HG03442 (cell line): ENCODE results near the gene SLC37A1.

ENCODE experiments used
- ATAC-seq: cut with Tn5 transposase; IDR thresholded peaks from one replicate; pipeline ENCODE4 v1.9.1; 2021; ENCODE audit warnings: mild to moderate bottlenecking, moderate library complexity; ENCODE audit not compliant: unreplicated experiment

SLC37A1 gene

DNA sequence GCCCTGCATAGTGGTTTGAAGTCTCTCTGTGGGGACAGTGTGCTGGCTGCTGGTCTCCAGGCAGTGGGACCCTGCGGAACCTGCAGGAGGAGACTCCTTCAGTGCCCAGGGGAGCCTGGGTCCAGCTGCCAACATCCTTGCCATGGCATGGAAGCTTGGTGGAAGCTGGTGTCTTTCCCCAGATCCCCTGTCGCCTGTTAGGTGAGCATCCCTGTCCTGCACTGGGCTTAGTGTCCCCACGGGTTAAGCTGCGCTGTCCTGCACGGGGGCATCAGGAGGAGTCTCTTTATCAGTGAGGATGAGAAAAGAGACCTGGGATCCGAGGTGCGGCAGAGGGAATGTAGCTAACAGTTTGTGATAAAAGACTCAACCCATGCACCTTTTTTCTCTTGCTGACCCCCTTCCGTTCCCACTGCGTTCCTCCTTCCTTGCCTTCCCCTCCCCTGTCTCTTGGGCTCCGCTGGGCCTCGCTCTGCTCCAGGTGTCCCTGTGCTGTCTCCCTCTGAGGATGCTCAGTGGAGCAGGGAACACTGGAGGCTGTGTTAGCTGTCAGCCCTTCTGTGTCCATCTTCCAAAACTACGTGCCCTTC lies 59.3 kb downstream of the SLC37A1 start:
- no peak for ATAC-seq

DNA sequence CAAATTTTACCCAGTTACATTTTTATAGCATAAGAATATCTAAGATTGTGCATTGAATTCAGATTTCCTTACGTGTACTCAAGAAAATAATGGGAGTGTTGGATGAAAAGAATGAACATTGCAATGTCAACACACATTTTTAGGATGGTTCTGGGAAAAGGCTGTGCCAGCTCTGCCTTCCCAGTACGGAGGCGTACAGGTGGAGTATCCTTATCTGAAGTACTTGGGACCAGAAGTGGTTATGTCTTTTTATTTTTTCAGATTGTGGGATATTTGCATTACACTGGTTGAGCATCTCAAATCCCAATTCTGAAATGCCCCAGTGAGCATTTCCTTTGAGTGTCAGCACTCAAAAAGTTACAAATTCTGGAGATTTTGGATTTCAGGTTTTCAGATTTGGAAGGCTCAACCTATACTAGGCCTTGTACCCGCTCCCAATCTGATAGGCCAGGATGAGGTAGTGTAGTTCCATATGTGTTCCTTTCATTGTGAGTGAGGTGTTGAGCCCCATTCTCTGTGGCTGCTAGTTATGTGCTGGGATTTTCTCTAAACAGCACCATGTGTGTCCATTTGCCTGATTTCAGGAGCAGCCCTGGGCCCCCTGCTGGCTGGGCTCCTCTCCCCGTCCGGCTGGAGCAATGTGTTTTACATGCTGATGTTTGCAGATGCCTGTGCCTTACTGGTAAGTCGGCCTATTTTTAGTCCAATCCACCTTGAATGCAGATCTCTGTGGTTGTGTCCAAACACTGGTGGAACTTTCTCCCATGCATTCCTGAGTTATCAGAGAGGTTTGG lies 60.8 kb downstream of the SLC37A1 start:
- no peak for ATAC-seq

DNA sequence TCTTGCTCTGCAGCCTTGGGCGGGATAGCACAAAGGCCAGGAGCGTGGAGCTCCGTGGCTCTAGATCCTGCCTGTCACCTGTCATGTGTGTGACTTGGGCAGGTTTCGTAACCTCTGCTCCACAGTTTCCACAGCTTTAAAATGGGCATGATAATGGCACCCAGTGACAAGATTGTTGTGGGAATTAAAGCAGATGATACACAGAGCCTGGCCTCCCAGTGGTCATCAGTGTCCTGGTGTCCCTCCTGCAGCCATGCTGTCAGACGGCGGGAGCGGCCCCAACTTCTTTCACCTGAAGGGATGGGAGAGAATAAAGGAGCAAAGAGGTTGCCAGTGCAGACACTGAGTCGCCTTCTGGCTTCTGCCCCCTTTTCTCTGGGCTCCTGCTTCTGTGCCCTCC lies 61.5 kb downstream of the SLC37A1 start:
- ATAC-seq, result no peak

DNA sequence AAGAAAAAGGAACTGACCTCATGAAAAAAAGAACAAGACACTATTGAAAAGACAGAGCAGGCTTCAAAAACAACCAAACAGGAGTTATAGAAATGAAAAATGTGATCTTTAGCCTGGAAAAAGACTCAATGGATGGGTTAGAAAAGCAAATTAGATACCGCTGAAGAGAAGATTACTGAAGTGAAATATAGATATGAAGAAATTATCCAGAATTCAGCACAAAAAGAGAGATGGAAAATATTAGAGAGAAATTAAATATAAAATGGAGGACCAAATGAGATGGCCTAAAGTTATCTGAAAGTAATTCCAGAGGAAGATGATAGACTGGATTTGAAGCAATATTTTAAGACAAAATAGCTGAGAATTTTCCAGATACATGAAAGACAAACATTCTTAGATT lies 63.0 kb downstream of the SLC37A1 start:
- ATAC-seq, result no peak

DNA sequence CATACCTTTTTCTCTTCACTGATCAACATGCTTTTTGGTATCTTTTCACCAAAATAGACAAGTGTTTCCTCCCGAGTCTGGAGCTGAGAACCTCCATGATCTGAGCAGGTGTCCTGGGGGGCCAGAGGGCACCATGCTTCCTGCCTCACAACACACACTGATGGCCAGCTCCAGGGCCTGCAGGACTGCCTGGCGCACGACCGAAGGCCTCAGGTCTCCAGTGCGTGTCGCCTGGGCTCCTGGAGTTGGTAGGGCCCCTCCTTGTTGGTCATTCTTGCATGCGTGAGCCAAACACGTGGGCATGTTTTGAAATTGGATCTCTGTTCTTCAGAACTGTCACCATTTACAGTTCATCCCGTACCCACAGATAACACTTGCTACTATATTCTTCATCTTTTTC lies 64.4 kb downstream of the SLC37A1 start:
- no peak for ATAC-seq

DNA sequence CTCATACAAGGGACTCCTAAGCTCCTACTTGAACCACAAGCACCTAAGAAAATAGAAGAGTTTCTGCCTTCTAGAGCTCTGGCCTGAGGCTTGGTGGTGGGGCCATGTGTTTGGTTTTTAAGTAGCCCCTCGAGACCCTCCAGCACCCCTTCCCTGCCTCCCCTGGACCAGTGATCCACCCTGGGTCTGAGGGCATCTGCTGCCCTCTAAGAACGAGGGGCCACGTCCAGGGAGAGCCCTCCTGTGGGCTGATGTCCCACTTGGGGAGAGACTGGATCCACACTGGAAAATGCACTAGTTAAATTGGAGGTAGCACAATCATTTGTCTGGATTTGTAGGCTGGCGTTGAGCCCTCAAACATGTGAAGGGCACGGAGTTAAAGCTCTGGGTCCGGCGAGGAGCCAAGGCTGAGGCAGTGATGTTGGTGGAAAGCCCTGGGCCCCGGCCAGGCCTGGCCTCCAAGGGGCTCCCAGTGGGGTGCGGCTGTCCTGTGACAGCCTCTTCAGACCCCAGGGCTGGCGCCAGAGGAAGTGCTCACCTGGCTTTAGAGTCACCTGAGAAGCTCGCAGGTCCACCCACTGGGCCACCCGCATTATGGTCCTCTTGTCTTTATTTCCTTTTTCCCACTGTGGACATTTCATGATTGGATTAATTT lies 65.2 kb downstream of the SLC37A1 start:
- no peak for ATAC-seq

DNA sequence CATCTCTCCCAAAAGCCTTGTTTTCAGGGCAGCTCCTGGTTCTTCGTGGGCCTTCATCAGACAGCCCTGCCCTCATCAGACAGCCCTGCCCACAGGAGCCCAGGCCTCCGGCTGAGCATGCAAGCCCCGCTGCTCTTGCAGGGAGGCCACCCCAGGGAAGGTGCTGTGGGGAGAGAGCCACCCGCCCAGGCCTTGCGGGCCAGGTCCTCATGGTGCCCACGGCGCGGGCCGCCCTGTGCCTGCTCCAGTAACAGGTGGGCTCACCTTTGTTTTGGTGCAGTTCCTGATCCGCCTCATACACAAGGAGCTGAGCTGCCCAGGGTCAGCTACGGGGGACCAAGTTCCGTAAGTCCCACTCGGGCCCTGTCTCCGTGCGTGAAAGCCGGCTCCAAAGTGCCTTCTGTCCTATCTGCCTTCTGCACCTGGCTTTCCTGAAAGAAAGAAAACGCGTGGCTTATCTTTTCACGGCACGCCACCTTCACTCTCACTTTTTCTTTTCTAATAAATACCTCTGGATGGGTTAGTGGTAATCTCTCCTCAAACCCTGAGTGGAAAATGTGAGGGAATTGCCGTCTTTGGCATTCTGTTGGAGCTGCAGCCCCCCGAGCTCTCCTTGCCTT lies 65.9 kb downstream of the SLC37A1 start:
- no peak for ATAC-seq

DNA sequence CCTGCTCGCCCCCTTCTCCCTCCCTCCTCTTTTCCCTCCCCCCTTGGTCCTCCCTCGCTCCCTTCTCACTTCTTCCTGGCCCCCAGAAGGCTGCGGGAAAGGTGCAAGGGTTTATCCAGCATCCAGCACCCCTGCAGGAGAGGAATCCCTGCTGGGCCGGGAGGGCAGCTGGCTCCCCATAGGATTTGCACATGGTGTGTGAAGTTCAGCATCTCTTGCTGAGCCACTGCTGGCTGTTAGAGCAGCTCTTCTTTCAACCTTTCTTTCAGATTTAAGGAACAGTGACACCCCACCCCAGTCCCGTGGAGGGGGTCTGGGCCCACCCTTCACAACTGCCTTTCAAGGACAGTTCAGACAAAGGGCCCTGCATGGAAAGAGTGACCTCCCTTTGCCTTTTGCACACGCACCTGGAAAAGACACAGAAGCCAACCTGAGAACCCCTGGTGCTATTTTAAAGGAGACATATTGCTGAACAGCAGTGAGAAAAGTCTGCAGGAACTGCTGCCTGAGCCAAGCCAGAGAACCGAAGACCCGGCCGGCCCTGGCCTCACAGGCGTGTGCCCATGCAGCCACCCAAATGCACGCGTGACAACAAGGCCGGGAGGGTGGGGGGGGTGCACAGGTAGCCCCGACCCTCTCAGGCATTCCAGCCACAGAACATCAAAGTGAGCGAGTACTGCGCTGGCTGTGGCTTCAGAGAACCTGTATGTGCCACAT lies 66.6 kb downstream of the SLC37A1 start:
- no peak for ATAC-seq

DNA sequence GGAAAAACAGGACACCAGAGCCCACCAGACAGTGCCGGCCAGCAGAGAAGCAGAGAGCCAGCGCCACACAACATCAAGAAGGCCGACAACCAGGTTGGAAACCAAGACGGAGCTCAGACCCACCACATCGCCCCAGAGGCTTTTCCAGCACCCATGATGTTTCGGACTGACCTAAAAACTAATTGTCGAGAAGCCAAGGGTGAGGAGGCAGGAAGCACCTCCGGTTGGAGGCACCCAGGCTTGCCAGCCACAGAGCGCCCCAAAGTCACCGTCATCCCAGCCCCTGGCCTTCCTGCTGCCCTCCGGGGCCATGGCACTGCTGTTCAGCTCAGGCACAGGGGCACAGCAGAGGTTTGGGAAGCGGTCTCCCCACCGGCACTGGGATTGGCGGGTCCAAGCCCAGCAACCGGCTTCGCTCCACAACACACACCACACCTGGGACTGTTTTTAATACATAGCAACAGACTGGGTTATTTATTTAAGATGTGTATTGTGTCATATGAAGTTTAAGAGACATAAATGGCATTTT lies 67.2 kb downstream of the SLC37A1 start:
- ATAC-seq, result no peak

DNA sequence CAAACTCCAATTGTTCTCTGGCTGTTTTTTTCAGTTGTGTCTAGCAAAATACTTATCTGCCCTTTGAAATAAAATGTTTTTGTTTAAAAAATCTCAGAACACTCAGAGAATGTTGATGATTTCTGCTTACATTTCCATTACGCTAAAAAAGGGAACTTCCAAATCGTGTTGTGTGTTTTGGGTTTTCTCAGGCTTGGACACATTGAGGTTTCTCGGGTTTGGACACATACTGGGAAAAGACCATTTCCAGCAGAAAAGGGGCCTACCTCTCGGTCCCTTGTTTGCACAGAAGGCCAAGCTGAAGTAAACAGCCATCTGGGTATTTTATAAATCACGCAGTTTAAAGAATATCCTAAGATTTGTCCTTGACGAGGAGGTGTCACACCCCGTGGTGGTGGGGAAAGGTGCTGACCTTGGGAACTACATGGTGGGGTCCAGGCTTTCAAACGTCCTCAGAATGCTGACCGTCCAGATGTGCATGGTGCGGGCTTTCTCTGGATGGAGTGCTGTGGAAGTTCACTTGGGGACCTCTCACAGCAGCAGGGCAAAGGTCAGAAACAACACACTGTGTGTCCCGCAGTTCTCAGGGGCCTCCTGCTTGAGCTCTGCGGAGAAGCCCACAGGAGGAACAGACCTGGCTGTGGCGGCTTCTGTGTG lies 67.8 kb downstream of the SLC37A1 start:
- ATAC-seq, result no peak

DNA sequence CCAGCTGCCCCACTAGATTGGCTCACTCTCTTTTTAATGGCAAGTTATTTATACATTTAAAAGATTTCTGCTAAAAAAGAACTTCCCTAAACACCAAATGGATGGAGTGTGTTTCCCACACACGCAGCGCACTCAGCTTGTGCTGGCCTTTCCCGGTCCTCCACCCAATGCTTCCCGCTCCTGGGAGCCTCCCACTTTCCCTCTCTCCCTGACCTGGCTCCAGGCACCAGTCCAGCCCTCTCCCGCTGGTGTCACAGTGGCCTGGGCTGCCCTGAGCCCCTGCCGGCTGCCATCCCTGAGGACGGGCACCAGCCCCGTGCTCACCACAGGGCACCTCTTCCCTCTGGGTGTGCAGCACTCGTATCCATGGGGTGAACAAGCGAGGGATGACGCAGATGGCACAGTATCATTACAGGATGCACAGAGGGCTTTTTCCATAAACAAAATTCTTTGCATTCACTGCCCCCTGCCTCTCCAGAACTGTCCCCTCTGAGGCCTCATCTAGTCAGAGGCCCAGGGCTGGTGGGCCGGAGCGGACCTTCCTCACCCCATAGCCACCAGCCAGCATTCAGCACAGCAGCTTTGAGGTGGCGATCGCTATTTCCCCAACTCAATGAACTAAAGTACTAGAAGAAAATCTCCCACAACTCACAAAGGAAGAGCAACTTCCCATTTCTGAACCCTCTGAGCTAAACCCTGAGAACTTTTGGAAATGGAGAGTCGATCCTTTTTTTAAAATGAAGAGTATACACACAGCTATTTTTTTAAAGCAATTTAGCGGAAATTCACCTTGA lies 68.5 kb downstream of the SLC37A1 start:
- ATAC-seq, result no peak

DNA sequence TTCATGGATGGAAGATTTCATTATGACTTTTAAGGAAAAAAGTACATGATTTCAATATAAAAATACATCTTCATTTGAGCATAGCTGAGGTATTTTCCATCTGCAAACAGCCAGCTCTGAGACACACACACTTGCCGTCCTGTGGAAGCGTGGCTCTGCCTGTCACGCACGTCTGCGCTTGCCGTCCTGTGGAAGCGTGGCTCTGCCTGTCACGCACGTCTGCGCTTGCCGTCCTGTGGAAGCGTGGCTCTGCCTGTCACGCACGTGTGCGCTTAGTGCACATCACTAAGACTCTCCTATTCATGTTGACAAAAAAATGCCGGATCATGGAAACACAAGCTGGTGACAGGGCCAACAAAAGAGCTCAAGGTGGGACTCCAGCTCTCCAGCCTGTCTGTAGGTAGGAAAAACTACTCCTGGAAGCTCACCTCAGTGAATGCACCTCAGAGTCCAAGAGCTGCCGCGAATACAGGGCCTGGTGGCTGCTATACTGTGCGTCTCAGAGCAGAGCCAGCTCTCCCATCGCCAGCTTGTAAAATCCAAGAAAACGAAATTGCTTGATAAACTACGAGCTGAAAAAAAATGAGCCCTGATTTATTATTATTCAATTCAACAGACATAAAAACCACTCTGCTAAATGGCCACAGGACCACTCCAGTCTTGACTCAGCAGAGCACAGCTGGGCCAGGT lies 69.3 kb downstream of the SLC37A1 start:
- no peak for ATAC-seq

DNA sequence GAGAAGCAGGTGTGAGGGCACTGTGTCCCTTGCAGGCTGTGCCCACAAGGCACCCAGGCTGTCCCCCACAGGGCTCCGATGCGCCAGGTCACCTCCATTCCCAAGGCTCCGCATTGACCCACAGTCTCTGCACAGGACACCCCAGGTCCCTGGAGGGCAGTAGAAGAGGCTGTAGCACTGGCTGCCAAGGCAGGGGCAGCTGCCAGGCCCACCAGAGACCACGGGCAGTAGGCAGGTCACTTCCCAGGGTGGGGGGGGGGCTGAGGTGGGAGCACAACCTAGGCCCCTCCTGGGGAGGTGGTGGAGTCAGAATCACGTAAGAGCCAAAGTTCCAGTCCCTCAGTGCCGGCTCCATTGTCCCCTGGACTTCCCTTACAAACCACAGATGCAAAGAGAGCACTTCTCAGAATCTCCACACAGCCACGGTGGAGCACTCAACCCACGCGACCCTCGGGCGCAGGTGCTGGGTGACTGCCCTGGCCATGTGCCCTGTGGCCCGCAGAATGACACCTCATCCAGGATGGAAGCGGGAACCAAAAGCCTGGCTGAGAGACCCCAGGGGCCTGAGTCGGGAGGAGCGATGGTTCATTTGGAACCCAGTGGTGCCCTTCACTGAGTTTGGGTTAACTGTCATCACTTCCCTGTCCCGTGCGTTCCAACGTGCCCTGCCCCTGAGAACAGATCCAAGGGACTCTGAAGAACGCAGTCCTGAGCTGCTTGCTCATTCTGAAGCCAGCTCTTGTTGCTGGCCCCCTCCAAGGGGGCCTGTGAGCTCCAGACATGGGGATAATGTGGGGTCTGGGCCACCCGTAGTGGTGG lies 70.0 kb downstream of the SLC37A1 start:
- ATAC-seq, result no peak

DNA sequence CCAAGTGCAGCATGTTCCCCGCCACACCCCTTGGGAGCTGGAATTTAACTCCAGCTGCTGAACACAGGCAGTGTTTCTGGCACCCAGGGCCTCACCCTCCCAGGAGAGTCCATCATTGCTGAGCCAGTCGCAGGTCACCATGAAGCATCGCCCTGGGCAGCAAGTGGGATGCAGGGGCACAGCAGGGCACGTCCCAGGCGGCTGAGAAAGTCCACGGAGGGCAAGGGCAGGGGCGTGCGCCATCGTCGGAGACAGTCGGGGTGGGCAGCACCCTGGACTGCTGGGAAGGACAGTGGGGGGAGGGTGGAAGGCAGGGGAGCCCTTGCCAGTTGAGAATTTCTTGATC lies 70.6 kb downstream of the SLC37A1 start:
- no peak for ATAC-seq

DNA sequence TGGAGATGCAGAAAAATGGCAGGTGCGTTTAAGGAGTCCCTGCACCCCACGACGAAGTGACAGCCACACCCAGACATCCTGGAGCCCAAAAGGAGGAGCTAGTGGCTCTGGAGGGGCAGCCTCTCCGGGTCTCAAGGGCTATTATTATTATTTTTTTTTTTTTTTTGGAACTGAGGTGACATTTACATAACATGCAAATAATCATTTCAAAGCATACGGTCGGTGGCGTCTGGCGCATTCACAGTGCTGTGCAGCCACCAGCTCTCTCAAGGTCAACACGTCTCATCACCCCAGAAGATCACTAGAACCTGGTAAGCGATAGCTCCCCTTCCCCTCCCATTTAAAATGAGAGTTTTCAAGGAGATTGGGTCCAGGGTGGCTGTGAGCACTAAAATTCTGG lies 72.2 kb downstream of the SLC37A1 start:
- ATAC-seq, result no peak

DNA sequence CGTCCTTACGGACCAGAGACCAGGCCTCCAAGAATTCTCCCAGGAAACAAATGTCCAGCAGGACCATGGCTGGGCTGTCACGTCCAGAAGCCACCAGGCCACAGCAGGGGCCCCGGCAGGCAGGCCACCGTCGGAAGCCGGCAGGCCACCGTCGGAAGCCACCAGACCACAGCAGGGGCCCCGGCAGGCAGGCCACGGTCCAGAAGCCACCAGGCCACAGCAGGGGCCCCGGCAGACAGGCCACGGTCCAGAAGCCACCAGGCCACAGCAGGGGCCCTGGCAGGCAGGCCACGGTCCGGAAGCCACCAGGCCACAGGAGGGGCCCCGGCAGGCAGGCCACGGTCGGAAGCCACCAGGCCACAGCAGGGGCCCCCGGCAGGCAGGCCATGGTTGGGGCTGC lies 72.8 kb downstream of the SLC37A1 start:
- ATAC-seq, result no peak

DNA sequence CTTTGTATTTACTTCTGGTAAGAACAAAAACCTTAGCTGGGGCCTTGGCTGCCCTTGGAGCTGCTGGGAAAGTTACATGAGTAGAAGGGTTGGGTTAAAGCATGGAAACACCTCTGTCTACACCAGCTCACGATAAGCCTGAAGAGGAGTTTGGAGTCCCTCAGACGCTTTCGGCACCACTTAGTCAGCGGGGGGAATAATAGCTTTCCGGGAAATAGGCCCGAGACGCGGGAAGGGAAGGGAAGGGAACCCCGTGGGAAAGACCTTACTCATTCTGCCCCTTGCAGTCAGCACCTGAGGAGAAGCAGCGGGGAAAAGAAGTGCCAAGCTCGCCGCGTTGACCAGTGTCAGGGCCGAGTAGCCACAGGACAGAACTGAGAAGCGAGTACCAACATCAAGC lies 73.4 kb downstream of the SLC37A1 start:
- ATAC-seq, result no peak

DNA sequence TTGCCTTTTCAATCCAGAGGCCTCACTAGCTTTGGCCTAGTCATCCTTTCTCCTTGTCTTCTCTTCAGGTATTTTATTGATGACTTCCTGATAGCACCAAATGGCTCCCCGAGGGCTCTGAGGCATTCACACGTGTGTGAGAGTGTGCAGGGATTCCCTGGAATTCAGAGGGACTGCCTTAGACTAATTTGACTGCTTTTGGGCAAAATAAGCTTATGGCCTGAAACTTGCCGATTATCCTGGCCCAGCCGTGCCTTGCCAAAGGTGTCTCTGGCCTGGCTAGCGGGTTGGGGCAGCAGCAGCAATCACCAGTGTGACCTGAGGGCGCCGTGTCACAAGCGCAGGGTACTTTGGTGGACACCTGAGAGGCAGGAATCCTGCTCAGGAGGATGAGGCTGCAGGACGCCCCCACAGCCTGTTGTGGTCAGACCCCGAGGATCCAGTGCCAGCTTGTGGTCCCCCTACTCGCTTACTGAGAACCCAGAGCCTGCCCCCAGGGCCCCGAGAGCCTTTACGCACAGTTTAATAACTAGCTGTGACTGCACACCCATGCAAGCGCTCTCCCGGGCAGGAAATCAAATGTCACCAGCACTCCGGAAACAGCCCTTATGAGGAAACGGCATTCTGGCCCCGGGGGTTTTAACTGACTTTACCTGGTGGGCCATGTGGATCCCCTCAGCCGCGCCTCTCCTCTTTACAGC lies 76.9 kb downstream of the SLC37A1 start:
- no peak for ATAC-seq
